ENCODE measurements around the gene NTM. TPM values are rescaled to one million over a fixed set of nuclear protein-coding genes. Genes with fewer than 3 reads are reported as not detected.

The NTM gene
- total and polyA plus RNA-seq, 2 of the 8 experiments (the other 6 are each of a cell fraction or from before 2014, with no cell fraction given): 13.4 to 20.0 TPM

- H2BK20ac ChIP-seq (ENCODE audit: low read length): no peak overlapping the region
- no peaks in the 10 kb centered on the region for H3K23me2 ChIP-seq (ENCODE audit: low read depth, low read length)
- no peak overlapping the region for H3K4me2 ChIP-seq (ENCODE audit: insufficient read depth in 1 of 2, low read depth in 2 of 2, low read length in 2 of 2)
- no peak overlapping the region for H2BK5ac ChIP-seq (ENCODE audit: low read depth, low read length)
- no peaks in the 10 kb centered on the region for H3K36me3 ChIP-seq (ENCODE audit: control insufficient read depth in 2 of 4, insufficient read depth in 4 of 4, low read length in 3 of 4)
- FAIRE-seq (no peak), DNase-seq (ENCODE audit: low read depth in 1 of 2, low spot score in 2 of 2) (no peak)
- no peak overlapping the region for H4K8ac ChIP-seq (ENCODE audit: extremely low read depth, insufficient read depth, low read length)
- ChIA-PET POLR2A (ENCODE audit: partially characterized antibody) (no interaction called here), CTCF (ENCODE audit: partially characterized antibody) (interaction anchor here (0.7 to 6.2 kb wide), 3 partner anchors 10 to 429 kb away, joined by 3 to 30 read pairs (median 4); no protein-coding TSS in a partner anchor)
- no peak overlapping the region for H3K4me3 ChIP-seq (ENCODE audit: extremely low read depth in 1 of 4, insufficient read depth in 2 of 4, low read depth in 3 of 4, low read length in 4 of 4)
- no peak overlapping the region for H3K18ac ChIP-seq (ENCODE audit: extremely low read depth, low read length)
- H3K79me1 ChIP-seq (ENCODE audit: low read depth, low read length): no peaks in the 10 kb centered on the region
- no peak overlapping the region for H2AFZ ChIP-seq (ENCODE audit: low read length)
- H2BK15ac ChIP-seq (ENCODE audit: low read length): no peak overlapping the region
- no peak overlapping the region for H3K14ac ChIP-seq (ENCODE audit: insufficient read length)
- no peak overlapping the region for H3K9ac ChIP-seq (replicated peaks in 1 of 4; ENCODE audit: extremely low read depth in 1 of 4, low read depth in 3 of 4, low read length in 3 of 4)
- no peaks in the 10 kb centered on the region for H4K20me1 ChIP-seq (replicated peaks in 1 of 2; ENCODE audit: control insufficient read depth in 1 of 2, insufficient read depth in 2 of 2, low read length in 2 of 2)
- H2AK5ac ChIP-seq (ENCODE audit: low read depth, low read length): no peak overlapping the region
- H3K4ac ChIP-seq (replicated peaks; ENCODE audit: insufficient read length, low read depth, low read length): no peak overlapping the region
- H3K27me3 ChIP-seq (replicated peaks in 1 of 4; ENCODE audit: control insufficient read depth in 3 of 4, extremely low read depth in 1 of 4, insufficient read depth in 3 of 4, low read length in 3 of 4): no peaks in the 10 kb centered on the region
- H4K5ac ChIP-seq (ENCODE audit: insufficient read length, low read depth, low read length): no peak overlapping the region
- no peaks in the 10 kb centered on the region for H3K4me1 ChIP-seq (replicated peaks in 1 of 4; ENCODE audit: control insufficient read depth in 3 of 4, insufficient read depth in 4 of 4, low read length in 3 of 4)
- H4K91ac ChIP-seq (replicated peaks; ENCODE audit: insufficient read length, low read length): no peak overlapping the region
- H3K79me2 ChIP-seq (ENCODE audit: control insufficient read depth in 1 of 2, insufficient read depth in 2 of 2, low read length in 2 of 2): no peaks in the 10 kb centered on the region
- no peak overlapping the region for H3K27ac ChIP-seq (ENCODE audit: low read depth, low read length)
- H3K23ac ChIP-seq (ENCODE audit: insufficient read length): no peak overlapping the region
- peaks cover 0 to 4% of the 10 kb centered on the region in 2 experiments; a peak in 1 of 4 replicates for H3K9me3 ChIP-seq (ENCODE audit: insufficient read depth in 2 of 2, low read depth in 1 of 2, low read length in 1 of 2)
- no peak overlapping the region for H2BK120ac ChIP-seq (replicated peaks; ENCODE audit: low read depth, low read length)
- H3K56ac ChIP-seq (replicated peaks; ENCODE audit: insufficient read length, low read depth, low read length): no peak overlapping the region
- no peak overlapping the region for H2BK12ac ChIP-seq (ENCODE audit: low read depth, low read length)
- 93% methylated on average over 2 of the region's 2 CpGs; no CpG with 5 or more reads in 1 of the 2 experiments for WGBS, 2 experiments (ENCODE audit: extremely low coverage in 1 of 2, insufficient coverage in 1 of 2, insufficient read length in 1 of 2, insufficient replicate concordance in 2 of 2, low coverage in 1 of 2, low lambda C conversion rate in 2 of 2, missing lambda C conversion rate in 1 of 2)
- TF ChIP-seq NRF1 (IDR thresholded peaks at IDR 0.05; ENCODE audit: low read depth, low read length) (no peak), NANOG (IDR thresholded peaks at IDR 0.05; ENCODE audit: insufficient read depth, low read depth, low read length, poor library complexity, severe bottlenecking) (no peak), RXRA (IDR thresholded peaks at IDR 0.05; ENCODE audit: insufficient read depth, low read depth, low read length) (no peak), CBX5 (IDR thresholded peaks at IDR 0.05; ENCODE audit: low read depth, low read length) (no peak), KDM1A (IDR thresholded peaks at IDR 0.05; ENCODE audit: borderline replicate concordance, low read length) (no peak), CHD1 (IDR thresholded peaks at IDR 0.05; ENCODE audit: low read depth, low read length) (no peak), BRCA1 (IDR thresholded peaks at IDR 0.05; ENCODE audit: low read depth, low read length) (no peak), HDAC6 (IDR thresholded peaks at IDR 0.05; ENCODE audit: low read depth, low read length) (no peak), RNF2 (IDR thresholded peaks at IDR 0.05; ENCODE audit: borderline replicate concordance, low read depth, low read length, missing control alignments, poor library complexity, severe bottlenecking) (no peak)
- TF ChIP-seq, protein P1, sequence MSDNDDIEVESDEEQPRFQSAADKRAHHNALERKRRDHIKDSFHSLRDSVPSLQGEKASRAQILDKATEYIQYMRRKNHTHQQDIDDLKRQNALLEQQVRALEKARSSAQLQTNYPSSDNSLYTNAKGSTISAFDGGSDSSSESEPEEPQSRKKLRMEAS (IDR thresholded peaks at IDR 0.05): no peak
These were observed 334.3 kb downstream of the NTM start for GRCh38 chr11:131704682-131705081.
